K562 (cell line): Measurements from ENCODE around the gene GATM.

Experiments
- COPS2 ChIP-seq: fragments of 450-650 bp; conservative IDR thresholded peaks from 2 replicates; pipeline ENCODE4 v1.6.1; 2016; ENCODE audit warnings: mild to moderate bottlenecking, moderate library complexity
- EGR1 ChIP-seq: fragments of 450-650 bp; conservative IDR thresholded peaks from 2 replicates; pipeline ENCODE4 v1.6.1; 2017; ENCODE audit warnings: mild to moderate bottlenecking
- POLR2A ChIP-seq: fragments of 450-650 bp; conservative IDR thresholded peaks from 2 replicates; pipeline ENCODE4 v1.6.1; 2016
- RCOR1 ChIP-seq, 2 experiments: IDR thresholded peaks; 2 replicates each; pipeline ENCODE4 v1.6.1; 2012; ENCODE audit warnings: low read depth in 2 of 2, low read length in 2 of 2, borderline replicate concordance in 1 of 2, improper control_type of control experiment in 1 of 2
- SIN3A ChIP-seq, 2 experiments: fragments of 150-350 bp in 1 of 2; IDR thresholded peaks; 2 replicates each; pipeline ENCODE4 v1.6.1; 2011 to 2016; ENCODE audit warnings: borderline replicate concordance in 2 of 2, low read depth in 2 of 2, low read length in 2 of 2, mild to moderate bottlenecking in 2 of 2, moderate library complexity in 2 of 2; ENCODE audit not compliant: control insufficient read depth in 1 of 2
- ZC3H11A ChIP-seq: IDR thresholded peaks from 2 replicates; pipeline ENCODE4 v1.6.1; 2012; ENCODE audit warnings: low read depth, low read length, improper control_type of control experiment
- ZC3H4 ChIP-seq: sonication (generic); formaldehyde crosslinking; IDR thresholded peaks from 2 replicates; pipeline ENCODE4 v1.9.0; 2021; ENCODE audit warnings: missing genetic modification reagents, borderline replicate concordance
- ZNF3 ChIP-seq: fragments of 250-450 bp; sonication (Bioruptor Pico); IDR thresholded peaks from 2 replicates; pipeline ENCODE4 v1.5.0; 2021; ENCODE audit warnings: mild to moderate bottlenecking, moderate library complexity
- ZNF586 ChIP-seq: fragments of 450-650 bp; formaldehyde crosslinking; conservative IDR thresholded peaks from 2 replicates; pipeline ENCODE4 v1.4.0; 2020; ENCODE audit warnings: mild to moderate bottlenecking, moderate library complexity
- TF ChIP-seq, protein P1 (sequence below): sonication (generic); formaldehyde crosslinking; IDR thresholded peaks from 2 replicates; pipeline ENCODE4 v1.8.1; 2023; ENCODE audit warnings: mild to moderate bottlenecking, missing genetic modification reagents, moderate library complexity
- TF ChIP-seq, protein P2 (sequence below), 3 experiments: IDR thresholded peaks in 2 of 3; conservative IDR thresholded peaks in 1 of 3; 2 replicates each; pipeline ENCODE4 v1.5.1; 2011 to 2012; ENCODE audit warnings: low read length in 3 of 3, mild to moderate bottlenecking in 3 of 3, control low read depth in 2 of 3, improper control_type of control experiment in 1 of 3, inconsistent platforms in 1 of 3, low read depth in 1 of 3, mixed read lengths in 1 of 3, moderate library complexity in 1 of 3; ENCODE audit not compliant: insufficient read depth in 2 of 3
- TF ChIP-seq, protein P3 (sequence below), 3 experiments: fragments of 200-800 bp in 1 of 3; sonication (Bioruptor generic) in 1 of 3; sonication (generic) in 1 of 3; formaldehyde crosslinking in 1 of 3; IDR thresholded peaks; 2 replicates each; pipeline versions ENCODE4 v1.6.1 to v1.8.0; 2016 to 2022; ENCODE audit warnings: mild to moderate bottlenecking in 2 of 3, missing compliant biosample characterization in 2 of 3, missing genetic modification characterization in 2 of 3, missing genetic modification reagents in 1 of 3

DNA sequence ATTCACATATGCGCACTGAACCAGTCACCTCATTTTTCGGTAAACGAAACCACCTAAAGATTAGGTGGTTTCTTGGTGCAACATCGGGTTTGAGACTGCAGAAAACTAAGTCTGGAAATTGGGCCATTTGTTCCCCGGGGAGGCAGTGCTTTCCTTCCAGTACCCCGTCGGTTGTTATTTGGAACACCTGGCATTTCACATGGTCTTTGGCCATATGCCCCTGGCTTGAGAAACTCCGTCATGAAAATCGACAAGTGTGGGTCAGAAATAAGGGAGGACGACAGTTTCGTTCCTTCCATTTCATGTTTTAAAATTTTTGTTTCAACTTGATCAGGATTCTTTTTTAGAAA is 544 bp upstream of the GATM start:
- TF ChIP-seq SIN3A (IDR thresholded peaks at IDR 0.05; ENCODE audit: borderline replicate concordance in 2 of 2, control insufficient read depth in 1 of 2, low read depth in 2 of 2, low read length in 2 of 2) (no peak), COPS2 (no peak), EGR1 (no peak), POLR2A (no peak), ZNF3 (CRISPR knock-in tag) (no peak), ZC3H11A (no peak), ZC3H4 (CRISPR knock-in tag) (no peak), RCOR1 (IDR thresholded peaks at IDR 0.05; ENCODE audit: borderline replicate concordance in 1 of 2, low read depth in 2 of 2, low read length in 2 of 2) (no peak), ZNF586 (no peak)
- TF ChIP-seq, protein P1, sequence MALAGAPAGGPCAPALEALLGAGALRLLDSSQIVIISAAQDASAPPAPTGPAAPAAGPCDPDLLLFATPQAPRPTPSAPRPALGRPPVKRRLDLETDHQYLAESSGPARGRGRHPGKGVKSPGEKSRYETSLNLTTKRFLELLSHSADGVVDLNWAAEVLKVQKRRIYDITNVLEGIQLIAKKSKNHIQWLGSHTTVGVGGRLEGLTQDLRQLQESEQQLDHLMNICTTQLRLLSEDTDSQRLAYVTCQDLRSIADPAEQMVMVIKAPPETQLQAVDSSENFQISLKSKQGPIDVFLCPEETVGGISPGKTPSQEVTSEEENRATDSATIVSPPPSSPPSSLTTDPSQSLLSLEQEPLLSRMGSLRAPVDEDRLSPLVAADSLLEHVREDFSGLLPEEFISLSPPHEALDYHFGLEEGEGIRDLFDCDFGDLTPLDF (CRISPR knock-in tag): no peak
- TF ChIP-seq, protein P2, sequence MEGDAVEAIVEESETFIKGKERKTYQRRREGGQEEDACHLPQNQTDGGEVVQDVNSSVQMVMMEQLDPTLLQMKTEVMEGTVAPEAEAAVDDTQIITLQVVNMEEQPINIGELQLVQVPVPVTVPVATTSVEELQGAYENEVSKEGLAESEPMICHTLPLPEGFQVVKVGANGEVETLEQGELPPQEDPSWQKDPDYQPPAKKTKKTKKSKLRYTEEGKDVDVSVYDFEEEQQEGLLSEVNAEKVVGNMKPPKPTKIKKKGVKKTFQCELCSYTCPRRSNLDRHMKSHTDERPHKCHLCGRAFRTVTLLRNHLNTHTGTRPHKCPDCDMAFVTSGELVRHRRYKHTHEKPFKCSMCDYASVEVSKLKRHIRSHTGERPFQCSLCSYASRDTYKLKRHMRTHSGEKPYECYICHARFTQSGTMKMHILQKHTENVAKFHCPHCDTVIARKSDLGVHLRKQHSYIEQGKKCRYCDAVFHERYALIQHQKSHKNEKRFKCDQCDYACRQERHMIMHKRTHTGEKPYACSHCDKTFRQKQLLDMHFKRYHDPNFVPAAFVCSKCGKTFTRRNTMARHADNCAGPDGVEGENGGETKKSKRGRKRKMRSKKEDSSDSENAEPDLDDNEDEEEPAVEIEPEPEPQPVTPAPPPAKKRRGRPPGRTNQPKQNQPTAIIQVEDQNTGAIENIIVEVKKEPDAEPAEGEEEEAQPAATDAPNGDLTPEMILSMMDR (IDR thresholded peaks at IDR 0.05 in 2 of 3, conservative IDR thresholded peaks at IDR 0.05 in 1 of 3; ENCODE audit: insufficient read depth in 2 of 3, low read depth in 1 of 3, low read length in 3 of 3): no peak
- TF ChIP-seq, protein P3, sequence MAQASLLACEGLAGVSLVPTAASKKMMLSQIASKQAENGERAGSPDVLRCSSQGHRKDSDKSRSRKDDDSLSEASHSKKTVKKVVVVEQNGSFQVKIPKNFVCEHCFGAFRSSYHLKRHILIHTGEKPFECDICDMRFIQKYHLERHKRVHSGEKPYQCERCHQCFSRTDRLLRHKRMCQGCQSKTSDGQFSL (CRISPR knock-in tag; IDR thresholded peaks at IDR 0.05): no peak
- TF ChIP-seq, protein P3 (tag; IDR thresholded peaks at IDR 0.05): no peak
